Renal cortical epithelial cell (primary cell): ENCODE data around the gene DENND5A. TPM values are rescaled to one million over a fixed set of nuclear protein-coding genes. Genes with fewer than 3 reads are reported as not detected.

Experiments
- DNase-seq: peaks from one replicate; pipeline ENCODE4 v3.0.0-alpha.2; 2011; ENCODE audit warnings: low read depth
- total RNA-seq: library from RNA; depleted of rRNA; stranded (reverse); fragments of >200 nt; gene quantifications from 2 replicates; pipeline ENCODE4 v1.2.3, GENCODE V29; 2014

DENND5A gene
- 216 and 218 TPM in 2 replicates for total RNA-seq

DNA sequence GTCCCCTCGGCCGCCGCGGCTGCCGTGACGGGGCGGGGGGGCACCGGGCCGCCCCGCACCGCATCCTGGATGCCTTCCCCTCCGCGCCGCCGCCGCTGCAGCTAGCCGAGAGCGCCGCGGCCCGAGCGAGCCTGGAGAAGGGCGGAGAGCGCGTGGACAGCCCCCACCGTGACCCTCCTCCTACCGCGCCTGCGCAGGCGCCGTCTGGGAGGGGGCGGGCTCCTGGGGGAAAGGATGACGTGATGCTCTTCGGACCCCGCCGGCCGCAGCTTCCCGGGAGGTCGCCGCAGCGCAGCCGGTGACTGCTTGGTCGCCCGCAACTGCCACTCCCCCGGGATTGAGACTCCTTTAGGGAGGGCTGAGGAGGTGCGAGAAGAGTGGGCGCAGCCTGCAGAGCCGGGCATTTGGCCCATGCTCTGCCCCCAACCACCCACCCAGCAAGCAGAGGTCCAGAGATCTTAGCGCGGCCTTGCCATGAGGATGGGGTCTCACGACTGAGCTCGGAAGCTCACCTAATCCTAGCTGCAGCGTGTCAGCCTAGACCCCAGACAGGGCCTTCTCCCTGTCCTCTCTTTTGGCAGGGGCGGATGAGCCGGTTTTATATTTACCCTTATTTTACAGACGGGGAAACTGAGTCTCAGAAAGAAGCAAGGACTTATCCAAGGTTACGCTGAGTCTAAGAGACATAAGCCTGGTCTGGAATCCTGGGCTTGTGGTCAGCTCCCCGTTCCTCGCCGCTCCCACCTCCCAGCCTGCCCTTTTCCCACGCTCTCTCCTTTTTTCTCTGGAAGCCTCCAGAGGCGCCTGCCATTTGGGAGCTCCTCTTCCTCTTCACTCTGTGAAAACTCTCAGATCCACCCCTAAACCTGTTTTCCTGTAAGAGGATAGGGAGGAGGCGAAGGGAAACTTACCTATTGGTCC, at the start of gene DENND5A:
Gene DENND5A (minus strand): TSS at position 140 of the 921 bp plus-strand sequence. CDS start 281 bp downstream, outside the sequence.
- DNase-seq = peak; percentile 51

DNA sequence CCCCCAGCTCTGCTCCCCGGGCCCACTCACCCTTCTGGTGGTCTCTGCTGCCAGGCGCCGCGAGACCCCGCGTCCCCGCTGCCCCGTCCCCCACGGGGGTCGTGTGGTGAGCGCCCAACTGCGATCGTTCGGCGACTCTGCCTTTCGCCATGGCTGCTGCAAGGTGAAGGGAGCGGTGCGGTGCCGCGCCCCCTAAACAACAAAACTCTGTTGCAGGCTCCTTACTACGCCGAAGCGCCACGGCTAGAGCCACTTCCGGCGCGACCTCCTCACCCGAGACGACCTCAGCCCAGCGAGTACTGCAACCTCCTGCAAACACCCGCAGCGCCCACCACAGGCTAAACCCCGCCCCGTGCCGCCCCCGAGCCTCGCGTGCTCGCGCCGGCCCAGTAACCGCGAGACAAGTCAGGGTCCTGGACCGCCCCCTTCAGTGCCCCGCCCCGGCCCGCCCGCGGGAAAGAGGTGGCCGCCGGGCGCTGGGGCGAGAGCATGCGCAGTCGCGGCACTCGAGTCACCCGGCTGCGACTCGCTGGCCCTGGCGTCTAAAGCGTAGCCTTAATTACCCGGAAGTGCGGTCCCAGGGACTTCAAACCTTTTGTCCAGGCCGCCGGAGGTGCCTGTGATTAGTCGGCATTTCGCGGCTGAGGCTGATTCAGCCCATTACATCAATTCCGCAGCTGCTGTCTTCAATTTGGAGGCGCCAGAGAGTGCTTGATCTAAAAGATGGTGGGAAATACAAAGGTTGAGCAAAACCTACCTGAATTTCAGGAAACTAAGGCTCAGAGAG, 49.3 kb upstream of the DENND5A start, which contains the start of gene TMEM41B:
Gene TMEM41B (minus strand): TSS at position 303 of the 787 bp plus-strand sequence. CDS start 152 bp downstream, at position 151.
- peak; percentile 97 for DNase-seq

DNA sequence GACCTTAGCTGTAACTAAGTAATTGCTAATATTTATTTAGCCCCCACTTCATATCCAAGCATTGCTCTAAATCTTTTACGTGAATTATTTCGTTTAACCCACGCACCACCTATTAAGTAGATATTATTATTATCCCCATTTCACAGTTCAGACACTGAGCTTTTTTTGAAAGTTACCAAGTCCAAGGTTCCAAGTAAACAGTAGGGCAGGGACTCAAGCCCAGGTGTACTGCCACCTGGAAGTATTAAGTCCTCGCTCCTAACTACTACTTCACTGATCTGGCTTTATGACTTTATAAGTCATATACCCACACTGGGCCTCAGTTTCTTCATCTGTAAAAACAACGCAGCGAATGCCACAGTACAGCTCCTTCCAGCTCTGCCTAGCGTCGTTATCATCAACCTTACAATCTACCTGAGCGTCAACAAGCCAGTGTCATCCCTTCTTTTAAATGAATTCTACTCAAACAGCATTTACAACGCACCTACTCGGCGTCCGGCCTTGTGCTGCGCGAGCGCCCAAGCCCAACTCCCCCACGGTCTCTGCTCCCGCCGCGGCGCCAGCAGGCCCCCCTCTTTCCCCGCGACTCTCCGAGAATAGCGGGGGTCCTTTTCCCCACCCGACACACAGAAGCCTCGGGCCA, 48.6 kb upstream of the DENND5A start:
- no peak for DNase-seq

DNA sequence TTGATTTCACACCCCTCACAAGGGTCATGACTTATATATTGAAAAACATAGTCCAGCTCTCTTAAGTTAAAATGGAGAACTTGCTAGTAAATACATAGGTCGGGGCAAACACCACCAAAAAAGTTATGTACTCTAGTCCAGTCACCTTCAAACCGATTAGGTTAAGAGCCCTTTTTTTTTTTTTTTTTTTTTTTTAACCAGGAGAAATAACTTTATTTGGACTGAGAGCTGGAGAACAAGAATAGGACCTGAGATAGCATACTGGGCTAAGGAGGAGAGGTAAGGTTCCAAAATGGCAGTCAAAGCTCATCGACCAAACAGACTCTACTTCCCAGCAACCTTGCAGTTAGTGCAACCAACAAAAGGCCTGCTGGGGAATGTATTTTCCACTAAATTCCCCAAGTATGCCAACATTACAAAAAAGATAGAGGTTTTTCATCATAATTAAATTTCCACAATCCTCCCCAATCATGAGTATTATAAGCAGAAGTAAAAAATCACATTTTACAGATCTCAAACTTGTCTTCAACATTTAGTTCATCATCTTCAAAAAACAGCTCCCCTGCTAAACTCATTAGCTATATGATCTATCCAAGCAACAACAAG, 45.4 kb upstream of the DENND5A start:
- DNase-seq = no peak

DNA sequence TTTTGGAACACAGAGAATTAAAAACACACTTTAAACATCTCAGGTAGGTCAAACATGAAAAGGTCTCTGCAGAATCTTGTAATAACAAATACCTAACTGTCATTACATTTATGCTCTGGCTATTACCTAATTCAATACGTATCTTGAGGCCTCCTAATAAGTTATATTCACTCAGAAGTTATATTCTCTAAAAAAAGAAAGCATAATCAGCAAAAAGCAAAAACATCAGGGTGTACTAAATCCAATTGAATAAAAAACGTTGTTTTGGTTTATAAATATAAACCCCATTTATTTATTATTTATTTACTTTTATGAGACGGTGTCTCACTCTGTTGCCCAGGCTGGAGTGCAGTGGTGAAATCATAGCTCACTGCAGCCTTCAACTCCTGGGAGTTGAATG, 39.0 kb upstream of the DENND5A start:
- no peak for DNase-seq

DNA sequence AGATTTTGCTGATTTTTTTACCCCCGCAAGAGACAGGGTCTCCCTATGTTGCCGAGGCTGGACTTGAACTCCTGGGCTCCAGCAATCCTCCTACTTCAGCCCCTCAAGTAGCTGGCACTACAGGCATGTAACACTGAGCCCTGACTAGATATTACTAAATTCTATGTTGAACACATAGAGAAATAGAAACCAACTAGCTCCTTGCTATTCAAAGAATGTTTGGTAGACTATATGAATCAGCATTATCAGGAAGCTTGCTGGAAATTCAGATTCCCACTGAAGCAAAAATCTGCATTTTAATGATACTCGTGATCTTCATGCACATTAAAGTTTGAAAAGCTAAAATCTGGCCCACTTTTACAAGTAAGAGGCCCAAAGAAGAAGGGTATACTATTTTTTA, 37.3 kb upstream of the DENND5A start:
- peak; percentile 67 for DNase-seq

DNA sequence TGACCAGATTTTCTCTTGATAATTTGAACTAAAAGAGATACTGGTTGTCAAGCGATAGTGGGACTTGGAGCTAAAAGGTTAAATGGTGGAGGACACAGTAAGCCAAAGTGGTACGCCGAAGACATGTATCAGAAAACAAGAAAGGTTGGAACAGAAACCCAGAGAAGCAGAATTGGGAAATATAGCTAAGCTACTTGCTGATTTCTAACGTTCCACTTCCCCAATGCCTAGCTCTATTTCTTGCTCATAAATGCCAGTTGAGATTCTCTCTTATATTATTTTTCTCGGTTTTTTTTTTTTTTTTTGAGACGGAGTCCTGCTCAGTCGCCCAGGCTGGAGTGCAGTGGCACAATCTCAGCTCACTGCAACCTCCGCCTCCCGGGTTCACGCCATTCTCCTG, 36.6 kb upstream of the DENND5A start:
- no peak for DNase-seq

DNA sequence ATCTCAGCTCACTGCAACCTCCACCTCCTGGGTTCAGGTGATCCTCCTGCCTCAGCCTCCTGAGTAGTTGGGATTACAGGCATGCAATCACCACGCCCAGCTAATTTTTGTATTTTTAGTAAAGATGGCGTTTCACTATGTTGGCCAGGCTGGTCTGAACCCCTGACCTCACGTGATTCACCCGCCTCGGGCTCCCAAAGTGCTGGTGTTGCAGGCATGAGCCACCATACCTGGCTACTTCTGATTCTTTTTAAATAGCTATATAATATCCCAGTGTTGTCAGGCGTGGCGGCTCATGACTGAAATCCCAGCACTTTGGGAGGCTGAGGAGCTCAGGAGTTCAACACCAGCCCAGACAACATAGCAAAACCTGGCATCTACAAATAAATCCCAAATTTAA, 28.5 kb upstream of the DENND5A start:
- DNase-seq = no peak

DNA sequence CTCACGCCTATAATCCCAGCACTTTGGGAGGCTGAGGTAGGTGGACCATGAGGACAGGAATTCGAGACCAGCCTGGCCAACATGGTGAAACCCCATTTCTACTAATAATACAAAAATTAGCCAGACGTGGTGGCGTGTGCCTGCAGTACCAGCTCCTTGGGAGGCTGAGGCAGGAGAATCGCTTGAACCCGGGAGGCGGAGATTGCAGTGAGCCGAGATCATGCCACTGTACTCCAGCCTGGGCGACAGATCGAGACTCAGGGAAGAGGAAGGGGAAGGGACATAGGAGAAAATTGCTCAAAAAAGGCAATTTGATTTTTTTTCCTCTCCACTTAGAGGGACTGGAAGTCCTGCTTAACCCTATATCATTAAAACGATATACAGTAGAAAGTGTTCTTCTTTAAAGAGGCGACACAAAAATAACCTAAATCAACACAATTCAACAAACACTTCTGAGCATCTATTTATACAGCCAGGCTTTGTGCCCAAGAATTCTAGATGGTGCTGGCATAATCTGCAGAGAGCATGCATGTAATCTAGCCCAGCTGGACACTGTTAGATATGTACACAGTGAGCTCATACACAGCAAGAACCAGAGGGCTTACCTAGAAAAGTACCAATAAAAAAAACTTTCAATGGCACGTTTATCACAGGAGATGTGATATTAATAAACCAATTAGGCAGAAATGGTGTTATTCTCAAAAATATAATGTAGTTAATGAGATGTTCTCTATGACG, 20.9 kb upstream of the DENND5A start:
- no peak for DNase-seq

DNA sequence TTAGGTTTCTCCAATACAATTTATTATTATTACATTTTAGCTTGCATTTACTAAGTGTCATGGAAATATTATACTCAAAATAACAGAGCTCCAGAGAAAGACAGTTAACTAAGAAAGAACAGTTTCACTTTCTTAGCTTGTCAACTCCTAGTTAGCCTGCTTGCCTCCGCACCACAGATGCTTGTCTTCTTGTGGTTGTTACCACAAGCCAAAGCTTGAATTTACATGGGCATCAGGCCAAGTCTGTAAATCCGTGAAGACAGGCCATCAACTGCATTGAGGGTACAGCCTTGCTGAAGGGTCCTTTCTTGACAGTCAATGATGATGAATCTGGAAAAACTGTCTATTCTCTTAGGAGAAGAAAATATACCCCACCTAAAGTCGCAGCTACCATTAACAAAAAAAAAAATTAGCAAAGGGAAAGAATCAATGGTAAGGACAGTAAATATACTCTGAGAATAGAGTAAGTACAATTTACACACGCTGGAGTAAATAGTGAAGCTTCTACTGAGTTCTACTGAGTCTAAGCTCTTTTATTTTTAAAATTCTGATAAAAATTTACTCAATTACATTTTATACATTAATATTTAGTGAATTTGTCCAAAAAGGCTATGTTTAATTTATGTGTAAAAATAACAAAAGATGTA, 15.6 kb upstream of the DENND5A start:
- peak; percentile 75 for DNase-seq

DNA sequence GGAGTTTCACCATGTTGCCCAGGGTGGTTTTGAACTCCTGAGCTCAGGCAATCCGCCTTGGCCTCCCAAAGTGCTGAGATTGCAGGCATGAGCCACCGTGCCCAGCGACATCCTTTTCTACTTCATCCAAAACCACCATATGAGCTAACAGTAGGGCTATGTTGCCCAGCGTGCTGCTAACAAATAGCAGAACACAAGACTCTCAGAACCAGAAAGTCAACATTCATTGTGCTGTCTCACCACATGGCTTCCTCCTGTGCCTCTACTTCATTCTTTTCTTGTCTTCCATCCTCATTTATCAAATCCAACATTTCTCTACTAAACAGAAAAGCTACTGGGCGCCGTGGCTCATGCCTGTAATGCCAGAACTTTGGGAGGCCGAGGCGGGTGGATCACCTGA, 12.0 kb upstream of the DENND5A start:
- DNase-seq = no peak

DNA sequence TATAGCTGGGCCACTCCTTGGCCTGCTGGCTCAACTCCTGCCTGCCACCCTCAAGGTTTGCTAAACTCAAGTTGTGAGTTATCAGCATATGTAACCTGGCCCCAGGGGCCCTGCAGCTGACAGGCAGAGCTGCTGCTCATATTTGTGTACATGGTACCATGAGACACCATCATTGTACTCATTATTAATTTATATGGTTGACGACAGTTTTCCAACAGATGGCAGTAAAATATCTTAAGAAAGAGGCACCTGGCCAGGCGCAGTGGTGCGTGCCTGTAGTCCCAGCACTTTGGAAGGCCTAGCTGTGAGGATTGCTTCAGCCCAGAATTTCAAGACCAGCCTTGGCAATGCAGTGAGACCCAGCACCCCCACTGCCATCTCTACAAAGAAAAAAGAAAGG, 11.4 kb upstream of the DENND5A start:
- DNase-seq = no peak

DNA sequence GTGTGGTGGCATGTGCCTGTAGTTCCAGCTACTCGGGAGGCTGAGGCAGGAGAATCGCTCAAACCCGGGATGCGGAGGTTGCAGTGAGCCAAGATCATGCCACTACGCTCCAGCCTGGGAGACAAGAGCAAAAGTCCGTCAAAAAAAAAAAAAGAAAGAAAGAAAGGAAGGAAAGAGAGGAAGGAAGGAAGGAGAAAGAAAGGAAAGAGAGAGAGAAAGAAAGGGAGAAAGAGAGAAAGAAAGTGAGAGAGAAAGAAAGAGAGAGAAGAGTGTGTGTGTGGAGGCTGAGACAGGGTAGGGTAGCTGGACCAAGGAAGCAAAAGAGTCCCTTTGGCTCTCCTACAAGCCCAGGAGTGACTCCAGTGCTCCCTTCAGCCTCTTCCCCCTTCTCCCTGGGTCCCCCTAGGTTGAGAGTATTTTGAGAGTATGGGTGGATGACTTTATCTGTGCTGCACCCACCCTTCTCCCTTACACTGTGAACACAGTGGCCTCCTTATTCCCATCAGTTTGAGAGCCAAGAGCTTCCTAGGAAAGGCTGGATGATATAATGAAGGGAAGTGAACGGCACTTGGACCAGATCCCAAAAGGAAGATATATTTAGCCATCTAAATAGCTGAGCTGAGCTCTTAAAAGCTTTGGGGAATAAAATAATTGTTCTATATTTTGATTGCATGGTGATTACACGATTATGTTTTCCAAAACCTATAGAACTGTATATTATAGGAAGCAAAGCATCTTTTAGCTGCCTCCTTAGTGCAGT, 9.5 kb upstream of the DENND5A start:
- DNase-seq = no peak

DNA sequence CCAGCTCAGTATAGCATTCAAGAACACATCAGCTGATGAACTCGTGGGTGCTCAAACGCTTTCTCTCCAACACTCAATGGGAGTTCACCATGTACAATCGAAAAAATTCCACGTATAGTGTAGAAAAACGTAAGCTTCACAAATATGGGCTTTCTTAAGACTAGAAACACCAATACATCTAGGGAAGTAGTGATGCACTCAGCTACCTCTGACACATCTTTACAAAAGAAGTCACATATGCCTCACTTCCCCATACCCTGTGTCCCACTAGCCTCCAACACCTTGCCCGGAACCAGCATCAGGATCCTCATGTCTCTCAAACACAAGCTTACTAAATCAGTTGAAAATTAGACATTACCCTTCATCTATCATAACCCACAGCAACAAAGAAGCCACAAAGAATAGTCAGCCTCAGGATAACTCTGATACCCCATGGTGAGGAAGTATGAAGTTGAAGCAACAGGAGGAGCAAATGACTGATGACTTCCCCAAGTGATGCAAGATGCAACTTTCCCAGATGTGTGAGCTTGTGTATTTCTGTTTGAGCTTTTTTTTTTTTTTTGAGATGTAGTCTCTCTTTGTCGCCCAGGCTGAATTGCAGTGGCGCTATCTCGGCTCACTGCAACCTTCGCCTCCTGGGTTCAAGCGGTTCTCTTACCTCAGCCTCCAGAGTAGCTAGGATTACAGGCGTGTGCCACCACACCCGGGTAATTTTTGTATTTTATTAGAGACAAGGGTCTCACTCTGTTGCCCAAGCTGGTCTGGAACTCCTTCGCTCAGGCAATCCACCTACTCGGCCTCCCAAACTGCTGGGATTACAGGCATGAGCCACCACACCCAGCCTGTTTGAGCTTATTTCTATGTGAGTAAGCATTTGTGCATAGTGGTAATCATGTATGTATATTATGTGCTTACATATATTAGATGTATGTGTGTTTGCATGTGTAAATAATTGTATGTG, 8.5 kb upstream of the DENND5A start:
- no peak for DNase-seq

DNA sequence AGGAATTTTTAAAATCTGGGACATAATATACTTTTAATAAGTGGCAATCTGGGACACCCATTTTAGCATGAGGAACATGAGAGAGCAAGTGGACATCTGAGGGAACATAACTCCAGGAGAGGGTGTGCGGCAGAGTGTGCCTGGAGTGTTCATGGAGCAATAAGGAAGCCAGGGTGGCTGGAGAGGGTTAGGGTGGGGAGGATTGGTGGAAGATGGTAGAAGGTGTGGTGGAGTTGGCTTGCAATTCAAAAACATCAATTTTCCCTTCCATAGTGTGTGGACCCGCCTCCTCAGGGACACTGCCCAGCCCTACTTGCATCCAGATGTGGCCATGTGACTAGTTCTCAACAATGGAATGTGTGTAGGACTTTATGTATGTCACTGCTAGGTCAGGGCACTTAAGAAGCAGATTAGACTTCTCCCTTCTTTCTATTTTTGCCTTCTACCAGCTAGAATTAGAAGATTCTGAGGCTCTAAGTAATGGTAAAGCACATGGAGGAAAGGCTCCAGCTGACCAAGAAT, 4.4 kb upstream of the DENND5A start:
- no peak for DNase-seq

DNA sequence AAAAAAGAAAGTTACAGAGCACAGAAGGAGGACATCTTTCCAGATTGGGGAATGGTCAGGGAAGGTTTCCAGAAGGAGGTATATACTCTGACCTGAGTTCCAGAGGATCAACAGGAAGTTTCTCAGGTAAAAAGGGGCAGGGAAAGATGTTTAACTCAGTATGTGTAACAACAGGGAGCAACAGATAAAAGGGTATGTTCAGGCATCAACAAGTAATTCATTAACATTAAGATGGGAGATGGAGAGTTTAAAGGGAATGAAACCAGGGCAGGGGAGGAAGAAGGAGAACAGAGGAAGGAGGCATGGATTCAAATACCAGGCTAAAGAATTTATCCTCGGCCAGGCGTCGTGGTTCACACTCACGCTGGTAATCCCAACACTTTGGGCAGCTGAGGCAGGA, 2.5 kb upstream of the DENND5A start:
- no peak for DNase-seq

DNA sequence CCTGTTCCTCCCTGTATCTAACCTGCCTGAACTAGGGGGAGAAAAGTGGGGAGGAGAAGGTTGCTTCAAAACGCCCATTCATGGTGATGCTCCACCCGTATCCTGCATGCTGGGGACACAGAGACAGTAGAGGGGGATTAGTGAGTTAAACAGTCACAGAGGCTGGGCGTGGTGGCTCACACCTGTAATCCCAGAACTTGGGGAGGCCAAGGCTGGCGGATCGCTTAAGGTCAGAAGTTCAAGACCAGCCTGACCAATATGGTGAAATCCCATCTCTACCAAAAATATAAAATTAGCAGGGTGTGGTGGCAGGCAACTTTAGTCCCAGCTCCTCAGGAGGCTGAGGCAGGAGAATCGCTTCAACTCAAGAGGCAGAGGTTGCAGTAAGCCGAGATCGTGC, 1.8 kb upstream of the DENND5A start:
- DNase-seq = no peak

DNA sequence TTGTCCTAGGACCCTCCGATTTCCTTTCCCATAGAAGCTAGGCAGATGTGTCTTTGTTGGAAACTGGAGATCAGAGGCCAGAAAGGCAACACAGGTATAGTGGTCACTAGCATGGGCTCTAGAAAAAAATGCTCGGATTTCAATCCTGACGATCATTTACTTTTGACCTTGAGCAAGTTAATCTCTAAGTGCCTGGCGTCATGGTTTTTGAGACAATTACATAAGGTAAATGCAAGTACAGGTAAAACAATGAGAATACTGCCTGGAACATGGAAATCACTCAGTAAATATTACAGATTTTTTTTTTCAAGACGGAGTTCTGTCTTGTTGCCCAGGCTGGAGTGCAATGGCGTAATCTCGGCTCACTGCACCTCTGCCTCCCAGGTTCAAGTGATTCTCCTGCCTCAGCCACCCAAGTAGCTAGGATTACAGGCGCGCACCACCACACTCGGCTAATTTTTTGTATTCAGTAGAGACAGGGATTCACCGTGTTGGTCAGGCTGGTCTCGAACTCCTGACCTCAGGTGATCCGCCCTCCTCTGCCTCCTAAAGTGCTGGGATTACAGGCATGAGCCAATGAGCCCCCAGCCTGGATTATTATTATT, 1.1 kb upstream of the DENND5A start:
- no peak for DNase-seq
